Keratinocyte (primary cell): ENCODE measurements around the gene ARSK.

Experiments
- EZH2 ChIP-seq: IDR thresholded peaks from one replicate; pipeline ENCODE4 v1.6.1; 2012; ENCODE audit warnings: inconsistent platforms, mild to moderate bottlenecking, low read length, moderate library complexity
- TF ChIP-seq, protein P1 (sequence below), 3 experiments: IDR thresholded peaks in 1 of 3; conservative IDR thresholded peaks in 1 of 3; optimal IDR thresholded peaks in 1 of 3; 2 replicates in 2 of 3; 3 replicates in 1 of 3; pipeline versions ENCODE3 to v1.5.1; 2011; ENCODE audit warnings: low read length in 3 of 3, mild to moderate bottlenecking in 3 of 3, moderate library complexity in 2 of 3, control low read depth in 1 of 3, inconsistent platforms in 1 of 3; ENCODE audit not compliant: insufficient read depth in 2 of 3; ENCODE audit errors: extremely low read depth in 1 of 3

DNA sequence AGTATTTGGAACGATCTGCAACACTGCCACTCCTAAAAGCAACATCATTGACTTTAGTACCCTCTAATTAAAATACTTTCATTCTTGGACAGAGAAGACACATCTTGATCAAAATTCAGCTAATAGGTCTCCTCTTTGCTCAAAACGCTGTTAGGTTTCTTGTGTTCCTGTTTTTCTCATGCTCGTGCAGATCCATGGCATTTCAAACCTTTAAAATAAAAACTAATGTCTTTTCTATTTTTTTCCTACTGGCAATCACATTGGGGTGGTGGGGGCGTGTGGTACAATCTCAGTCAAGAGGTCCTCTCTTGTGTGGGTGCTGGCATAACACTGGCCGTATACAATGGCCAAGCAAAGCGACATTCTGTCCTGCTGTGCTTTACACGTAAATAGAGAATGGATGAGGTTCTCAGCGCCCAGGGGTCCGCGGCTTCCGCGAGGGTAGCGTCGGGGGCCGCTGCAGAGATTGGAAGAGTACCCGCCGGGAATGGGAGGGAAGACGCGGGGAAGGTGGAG is 64.7 kb downstream of the ARSK start:
- TF ChIP-seq, protein P1, sequence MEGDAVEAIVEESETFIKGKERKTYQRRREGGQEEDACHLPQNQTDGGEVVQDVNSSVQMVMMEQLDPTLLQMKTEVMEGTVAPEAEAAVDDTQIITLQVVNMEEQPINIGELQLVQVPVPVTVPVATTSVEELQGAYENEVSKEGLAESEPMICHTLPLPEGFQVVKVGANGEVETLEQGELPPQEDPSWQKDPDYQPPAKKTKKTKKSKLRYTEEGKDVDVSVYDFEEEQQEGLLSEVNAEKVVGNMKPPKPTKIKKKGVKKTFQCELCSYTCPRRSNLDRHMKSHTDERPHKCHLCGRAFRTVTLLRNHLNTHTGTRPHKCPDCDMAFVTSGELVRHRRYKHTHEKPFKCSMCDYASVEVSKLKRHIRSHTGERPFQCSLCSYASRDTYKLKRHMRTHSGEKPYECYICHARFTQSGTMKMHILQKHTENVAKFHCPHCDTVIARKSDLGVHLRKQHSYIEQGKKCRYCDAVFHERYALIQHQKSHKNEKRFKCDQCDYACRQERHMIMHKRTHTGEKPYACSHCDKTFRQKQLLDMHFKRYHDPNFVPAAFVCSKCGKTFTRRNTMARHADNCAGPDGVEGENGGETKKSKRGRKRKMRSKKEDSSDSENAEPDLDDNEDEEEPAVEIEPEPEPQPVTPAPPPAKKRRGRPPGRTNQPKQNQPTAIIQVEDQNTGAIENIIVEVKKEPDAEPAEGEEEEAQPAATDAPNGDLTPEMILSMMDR (optimal IDR thresholded peaks at IDR 0.05 in 1 of 3, IDR thresholded peaks at IDR 0.05 in 1 of 3, conservative IDR thresholded peaks at IDR 0.05 in 1 of 3; ENCODE audit: extremely low read depth in 1 of 3, insufficient read depth in 2 of 3, low read length in 3 of 3): no peak
- no peak for TF ChIP-seq EZH2
